Measurements from ENCODE around the gene HTR2B. TPM values are rescaled to one million over a fixed set of nuclear protein-coding genes. Genes with fewer than 3 reads are reported as not detected.
"Not testable (repeated sequence)": the region's sequence is repeated elsewhere in the genome, so short reads cannot be mapped to it uniquely, and the experiment has no call there.

HTR2B gene
- total RNA-seq, 1 donor: 17.4 TPM

DNA sequence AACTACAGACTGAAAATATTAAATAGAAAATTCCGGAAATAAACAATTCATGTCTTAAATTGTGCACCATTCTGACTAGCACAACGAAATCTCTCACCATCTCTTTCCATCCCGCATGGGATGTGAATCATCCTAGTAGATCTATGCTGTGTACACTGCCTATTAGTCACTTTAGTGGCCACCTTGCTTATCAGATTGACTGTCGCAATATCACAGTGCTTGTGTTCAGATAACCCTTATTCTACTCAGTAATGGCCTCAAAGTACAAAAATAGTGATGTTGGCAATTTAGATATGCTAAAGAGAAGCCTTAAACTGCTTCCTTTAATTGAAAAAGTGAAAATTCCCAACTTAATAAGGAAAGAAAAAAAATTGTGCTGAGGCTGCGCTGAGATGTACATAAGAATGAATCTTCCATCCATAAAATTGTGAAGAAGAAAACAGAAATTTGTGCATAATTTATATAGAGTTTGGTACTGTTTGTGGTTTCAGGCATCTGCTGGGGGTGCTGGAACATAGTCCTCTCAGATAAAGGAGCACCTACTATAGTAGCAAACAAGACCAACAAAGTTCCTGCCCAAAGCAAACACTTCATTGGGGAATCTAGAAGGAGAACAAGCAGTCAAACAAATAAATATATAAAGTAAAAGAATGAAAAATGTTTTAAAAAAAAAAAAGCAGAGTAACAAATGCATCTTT lies 56.2 kb downstream of the HTR2B start:
- H3K4me3 ChIP-seq (ENCODE audit: low read depth, low read length): no peak overlapping the region
- TF ChIP-seq, protein P1, sequence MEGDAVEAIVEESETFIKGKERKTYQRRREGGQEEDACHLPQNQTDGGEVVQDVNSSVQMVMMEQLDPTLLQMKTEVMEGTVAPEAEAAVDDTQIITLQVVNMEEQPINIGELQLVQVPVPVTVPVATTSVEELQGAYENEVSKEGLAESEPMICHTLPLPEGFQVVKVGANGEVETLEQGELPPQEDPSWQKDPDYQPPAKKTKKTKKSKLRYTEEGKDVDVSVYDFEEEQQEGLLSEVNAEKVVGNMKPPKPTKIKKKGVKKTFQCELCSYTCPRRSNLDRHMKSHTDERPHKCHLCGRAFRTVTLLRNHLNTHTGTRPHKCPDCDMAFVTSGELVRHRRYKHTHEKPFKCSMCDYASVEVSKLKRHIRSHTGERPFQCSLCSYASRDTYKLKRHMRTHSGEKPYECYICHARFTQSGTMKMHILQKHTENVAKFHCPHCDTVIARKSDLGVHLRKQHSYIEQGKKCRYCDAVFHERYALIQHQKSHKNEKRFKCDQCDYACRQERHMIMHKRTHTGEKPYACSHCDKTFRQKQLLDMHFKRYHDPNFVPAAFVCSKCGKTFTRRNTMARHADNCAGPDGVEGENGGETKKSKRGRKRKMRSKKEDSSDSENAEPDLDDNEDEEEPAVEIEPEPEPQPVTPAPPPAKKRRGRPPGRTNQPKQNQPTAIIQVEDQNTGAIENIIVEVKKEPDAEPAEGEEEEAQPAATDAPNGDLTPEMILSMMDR (IDR thresholded peaks at IDR 0.05; ENCODE audit: insufficient read depth, low read length): no peak
- peak; percentile 53 for DNase-seq (ENCODE audit: low read depth)

- not testable (repeated sequence) for H3K4me3 ChIP-seq (ENCODE audit: low read depth, low read length); DNase-seq (ENCODE audit: low read depth)
Observed at GRCh38 chr2:231067531-231067930, 57.3 kb downstream of the HTR2B start.

GRCh38 chr2:231065966-231066365 lies 58.9 kb downstream of the HTR2B start:
- TF ChIP-seq, protein P1 (IDR thresholded peaks at IDR 0.05; ENCODE audit: insufficient read depth, low read length): no peak
- no peak overlapping the region for H3K4me3 ChIP-seq (ENCODE audit: low read depth, low read length)
- DNase-seq (ENCODE audit: low read depth): no peak

DNA sequence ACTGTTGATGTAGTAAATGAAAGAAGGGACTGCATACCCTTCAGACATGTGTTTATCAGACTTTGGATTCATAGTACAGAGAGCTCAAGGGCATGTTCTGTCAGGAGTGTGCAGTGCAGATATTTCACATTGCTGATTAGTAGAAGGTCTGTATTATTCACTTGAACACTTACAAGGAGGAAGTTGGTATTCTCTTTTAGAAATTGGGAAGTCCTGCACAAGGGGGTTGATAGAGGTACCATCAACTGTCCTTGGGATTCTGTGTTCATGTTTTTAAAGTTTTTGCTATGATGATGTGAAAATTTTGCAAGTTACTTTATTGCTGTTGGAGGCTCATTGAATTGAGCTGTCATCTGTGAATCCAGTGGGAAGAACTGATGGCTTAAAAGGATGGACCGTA lies 61.5 kb downstream of the HTR2B start:
- TF ChIP-seq, protein P1 (IDR thresholded peaks at IDR 0.05; ENCODE audit: insufficient read depth, low read length): no peak
- no peak for DNase-seq (ENCODE audit: low read depth)
- no peak overlapping the region for H3K4me3 ChIP-seq (ENCODE audit: low read depth, low read length)

DNA sequence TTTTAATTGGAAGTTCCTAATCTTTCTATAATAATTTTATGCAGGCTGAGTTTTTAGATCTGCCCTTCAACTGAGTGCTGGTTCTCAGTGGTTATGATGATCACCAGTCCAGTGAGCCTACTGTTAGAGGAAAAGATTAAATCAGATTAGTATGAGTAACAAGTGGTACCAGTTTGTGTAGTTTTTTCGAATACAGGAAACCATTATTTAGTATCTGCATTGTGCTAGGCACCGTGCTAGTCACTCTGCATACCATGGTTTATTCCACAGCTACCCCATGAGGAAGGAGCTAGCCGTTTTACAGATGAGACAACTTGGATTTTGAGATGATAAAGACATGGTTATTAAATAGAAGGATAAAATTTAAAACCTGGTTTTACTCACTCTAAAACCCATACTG lies 62.1 kb downstream of the HTR2B start:
- no peak overlapping the region for H3K4me3 ChIP-seq (ENCODE audit: low read depth, low read length)
- DNase-seq (ENCODE audit: low read depth): no peak
- TF ChIP-seq, protein P1 (IDR thresholded peaks at IDR 0.05; ENCODE audit: insufficient read depth, low read length): no peak

DNA sequence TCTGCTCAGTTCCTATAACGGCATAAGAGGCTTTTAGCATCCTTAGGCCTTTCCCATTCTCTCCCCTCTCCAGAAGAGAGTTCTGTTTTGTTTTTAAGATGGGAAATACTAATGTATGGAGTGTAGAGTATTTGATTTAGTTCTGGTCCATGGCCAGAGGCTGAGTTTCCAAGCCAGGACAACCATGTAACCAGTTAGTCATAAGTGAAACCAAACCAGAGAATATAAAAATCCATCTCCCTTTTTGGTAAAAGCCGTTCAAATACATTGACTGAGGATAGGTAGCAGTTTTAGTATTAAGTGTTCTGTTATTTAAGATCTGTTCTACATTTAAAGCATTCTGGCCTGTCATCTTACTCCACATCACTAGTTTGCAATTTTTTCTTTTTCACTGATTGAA lies 65.1 kb downstream of the HTR2B start:
- TF ChIP-seq, protein P1 (IDR thresholded peaks at IDR 0.05; ENCODE audit: insufficient read depth, low read length): no peak
- no peak overlapping the region for H3K4me3 ChIP-seq (ENCODE audit: low read depth, low read length)
- DNase-seq (ENCODE audit: low read depth): peak; percentile 40

DNA sequence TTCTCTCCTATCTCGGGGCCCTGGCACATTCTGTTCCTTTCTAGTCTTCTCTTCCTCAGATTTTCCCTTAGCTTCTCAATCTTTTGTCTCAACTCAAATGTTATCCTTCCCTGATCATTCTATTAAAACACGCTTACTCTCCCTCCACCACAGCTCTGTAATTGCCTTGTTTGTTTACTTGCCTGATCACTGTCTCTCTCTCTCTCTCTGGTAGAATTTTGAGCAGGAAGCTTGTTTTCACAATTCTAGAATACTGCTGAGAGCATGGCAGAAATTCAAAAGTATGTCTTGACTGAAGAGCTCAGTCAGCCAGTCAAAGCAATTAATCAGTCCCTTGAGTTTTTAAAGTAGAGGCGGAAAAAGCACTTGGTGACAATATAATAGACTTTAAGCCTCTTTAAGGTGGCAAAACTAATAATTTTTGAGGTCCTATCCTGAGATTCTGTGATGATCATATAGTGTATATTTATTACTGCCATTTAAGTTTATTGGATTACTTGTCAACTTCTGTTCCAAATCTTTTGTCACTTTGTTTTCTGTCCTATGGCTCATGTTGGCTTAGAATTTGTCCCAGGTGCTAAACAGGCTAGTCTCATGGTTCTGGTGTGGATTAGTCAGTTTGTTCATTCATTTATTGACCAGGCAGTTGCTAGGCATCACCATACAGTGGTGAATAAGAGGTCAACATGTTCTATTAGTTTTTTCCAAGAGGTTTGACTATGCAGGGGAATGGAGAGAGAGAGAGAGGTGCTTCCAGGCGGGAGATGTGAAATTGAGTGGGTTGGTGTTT lies 65.9 kb downstream of the HTR2B start:
- TF ChIP-seq, protein P1 (IDR thresholded peaks at IDR 0.05; ENCODE audit: insufficient read depth, low read length): no peak
- DNase-seq (ENCODE audit: low read depth): no peak
- H3K4me3 ChIP-seq (ENCODE audit: low read depth, low read length): peak overlapping the region; percentile 29
